ENCODE results near the gene REEP1.

DNA sequence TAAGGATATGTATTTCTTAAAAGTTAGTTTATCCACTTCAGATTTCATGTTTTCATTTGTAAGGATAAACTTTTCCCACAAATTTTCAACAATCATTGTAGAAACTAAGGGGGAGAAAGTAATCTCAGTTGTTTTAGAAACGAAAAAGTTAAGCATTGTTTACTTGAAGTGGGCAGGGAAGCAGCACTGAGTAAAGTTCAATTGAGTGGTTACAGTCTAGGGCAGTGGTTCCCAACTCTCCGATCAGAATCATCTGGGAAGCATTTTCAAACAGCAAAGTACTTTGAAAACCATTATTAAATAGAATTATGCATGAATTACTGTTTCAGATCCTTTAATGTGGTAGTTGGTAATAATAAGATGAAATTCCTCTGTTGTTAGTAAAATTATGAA lies 125.6 kb downstream of the REEP1 start:
- no peak for TF ChIP-seq POLR2A (IDR thresholded peaks at IDR 0.05; ENCODE audit: low read length)
- TF ChIP-seq GATA1 (IDR thresholded peaks at IDR 0.05; ENCODE audit: low read depth, low read length): no peak
